Fibroblast of pulmonary artery (primary cell): ENCODE measurements around the gene SAMHD1.
A peak's percentile ranks its signal among the peaks of the same experiment; 100 is the strongest.

Experiments used
- DNase-seq: peaks from one replicate; pipeline ENCODE4 v3.0.0-alpha.2; 2010; ENCODE audit warnings: low read depth
- H3K4me3 ChIP-seq: replicated peaks from 2 replicates; pipeline ENCODE4 v1.5.1; 2011; ENCODE audit warnings: low read depth, mild to moderate bottlenecking, control low read depth, low read length, moderate library complexity
- TF ChIP-seq, protein P1 (sequence below): IDR thresholded peaks from 2 replicates; pipeline ENCODE4 v1.5.1; 2011; ENCODE audit warnings: mild to moderate bottlenecking, control low read depth, low read length, inconsistent platforms; ENCODE audit errors: missing control alignments

Gene SAMHD1

DNA sequence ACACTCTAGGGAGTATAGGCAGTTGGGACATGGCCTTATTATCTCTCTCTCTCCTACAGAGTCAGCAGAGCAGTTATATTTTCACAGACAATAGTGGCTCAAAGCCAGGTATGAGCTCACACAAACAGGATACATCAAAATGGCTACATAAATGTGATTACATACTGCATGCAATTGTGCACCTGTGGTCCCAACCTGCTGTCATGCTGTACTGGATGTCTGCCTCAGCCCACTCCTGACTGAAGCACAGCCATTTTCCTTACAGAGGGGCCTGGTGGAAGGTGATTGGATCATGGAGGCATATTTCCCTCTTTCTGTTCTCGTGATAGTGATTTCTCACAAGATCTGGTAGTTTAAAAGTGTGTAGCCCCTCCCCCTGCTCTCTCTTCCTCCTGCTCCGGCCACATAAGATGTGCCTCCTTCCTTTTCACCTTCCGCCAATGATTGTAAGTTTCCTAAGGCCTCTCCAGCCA, 37.0 kb upstream of the SAMHD1 start:
- H3K4me3 ChIP-seq, result no peak overlapping the region
- TF ChIP-seq, protein P1, sequence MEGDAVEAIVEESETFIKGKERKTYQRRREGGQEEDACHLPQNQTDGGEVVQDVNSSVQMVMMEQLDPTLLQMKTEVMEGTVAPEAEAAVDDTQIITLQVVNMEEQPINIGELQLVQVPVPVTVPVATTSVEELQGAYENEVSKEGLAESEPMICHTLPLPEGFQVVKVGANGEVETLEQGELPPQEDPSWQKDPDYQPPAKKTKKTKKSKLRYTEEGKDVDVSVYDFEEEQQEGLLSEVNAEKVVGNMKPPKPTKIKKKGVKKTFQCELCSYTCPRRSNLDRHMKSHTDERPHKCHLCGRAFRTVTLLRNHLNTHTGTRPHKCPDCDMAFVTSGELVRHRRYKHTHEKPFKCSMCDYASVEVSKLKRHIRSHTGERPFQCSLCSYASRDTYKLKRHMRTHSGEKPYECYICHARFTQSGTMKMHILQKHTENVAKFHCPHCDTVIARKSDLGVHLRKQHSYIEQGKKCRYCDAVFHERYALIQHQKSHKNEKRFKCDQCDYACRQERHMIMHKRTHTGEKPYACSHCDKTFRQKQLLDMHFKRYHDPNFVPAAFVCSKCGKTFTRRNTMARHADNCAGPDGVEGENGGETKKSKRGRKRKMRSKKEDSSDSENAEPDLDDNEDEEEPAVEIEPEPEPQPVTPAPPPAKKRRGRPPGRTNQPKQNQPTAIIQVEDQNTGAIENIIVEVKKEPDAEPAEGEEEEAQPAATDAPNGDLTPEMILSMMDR, result no peak
- DNase-seq, result peak; percentile 83

DNA sequence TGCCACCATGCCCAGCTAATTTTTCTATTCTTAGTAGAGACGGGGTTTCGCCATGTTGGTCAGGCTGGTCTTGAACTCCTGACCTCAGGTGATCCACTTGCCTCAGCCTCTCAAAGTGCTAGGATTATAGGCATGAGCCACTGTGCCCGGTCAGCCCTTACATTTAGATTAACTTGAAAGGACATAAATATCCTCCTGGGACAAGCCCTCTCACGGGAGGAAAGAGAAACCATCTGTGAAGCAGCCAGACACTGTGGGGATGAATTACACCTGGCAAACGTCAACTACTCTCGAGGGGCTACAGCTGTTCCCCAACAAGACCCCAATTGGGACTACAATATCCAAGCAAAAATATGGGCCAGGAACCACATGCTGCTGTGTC, 32.7 kb upstream of the SAMHD1 start:
- no peak overlapping the region for H3K4me3 ChIP-seq
- DNase-seq, result no peak
- TF ChIP-seq, protein P1, result no peak

DNA sequence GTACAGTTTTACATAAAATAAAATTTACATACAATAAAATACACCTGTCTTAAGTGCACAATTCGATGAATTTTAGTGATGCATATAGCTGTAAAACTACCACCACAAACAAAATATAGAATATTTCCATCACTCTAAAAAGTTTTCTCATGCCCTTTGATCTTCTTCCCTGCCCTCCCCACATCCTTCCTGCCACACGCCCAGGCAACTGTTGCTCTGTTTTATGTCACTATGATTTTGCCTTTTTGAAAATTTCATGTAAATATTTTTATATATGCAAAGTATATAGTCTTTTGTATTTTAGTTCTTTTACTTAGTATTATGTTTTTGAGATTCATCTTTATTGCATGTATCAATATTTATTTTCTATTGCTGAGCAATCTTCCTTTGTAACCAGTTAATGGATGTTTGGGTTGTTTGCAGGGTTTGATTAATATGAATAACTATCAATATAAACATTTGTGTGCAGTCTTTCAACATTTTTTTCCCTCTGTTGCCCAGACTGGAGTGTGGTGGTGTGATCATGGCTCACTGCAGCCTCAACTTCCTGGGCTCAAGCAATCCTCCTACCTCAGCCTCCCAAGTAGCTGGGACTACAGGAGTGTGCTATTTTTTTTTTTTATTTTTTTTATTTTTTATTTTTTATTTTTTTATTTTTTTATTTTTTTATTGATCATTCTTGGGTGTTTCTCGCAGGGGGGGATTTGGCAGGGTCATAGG, 23.8 kb upstream of the SAMHD1 start:
- TF ChIP-seq, protein P1, result no peak
- DNase-seq, result no peak
- no peak overlapping the region for H3K4me3 ChIP-seq

DNA sequence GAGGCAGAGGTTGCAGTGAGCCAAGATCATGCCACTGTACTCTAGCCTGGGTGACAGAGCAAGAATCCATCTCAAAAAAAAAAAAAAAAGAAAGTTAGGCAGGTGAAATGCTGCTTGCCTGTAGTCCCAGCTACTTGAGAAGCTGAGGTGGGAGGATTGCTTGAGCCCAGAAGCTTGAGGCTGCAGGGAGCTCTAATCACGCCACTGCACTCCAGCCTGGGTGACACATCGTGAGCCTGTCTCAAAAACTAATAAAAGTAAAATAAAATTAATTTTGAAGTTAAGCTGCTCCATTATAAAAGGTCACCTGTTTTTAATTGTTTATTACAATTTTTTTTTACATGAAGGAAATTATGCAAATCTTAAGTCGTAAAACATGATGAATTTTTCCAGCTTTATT, 23.2 kb upstream of the SAMHD1 start:
- TF ChIP-seq, protein P1, result no peak
- no peak overlapping the region for H3K4me3 ChIP-seq
- no peak for DNase-seq

DNA sequence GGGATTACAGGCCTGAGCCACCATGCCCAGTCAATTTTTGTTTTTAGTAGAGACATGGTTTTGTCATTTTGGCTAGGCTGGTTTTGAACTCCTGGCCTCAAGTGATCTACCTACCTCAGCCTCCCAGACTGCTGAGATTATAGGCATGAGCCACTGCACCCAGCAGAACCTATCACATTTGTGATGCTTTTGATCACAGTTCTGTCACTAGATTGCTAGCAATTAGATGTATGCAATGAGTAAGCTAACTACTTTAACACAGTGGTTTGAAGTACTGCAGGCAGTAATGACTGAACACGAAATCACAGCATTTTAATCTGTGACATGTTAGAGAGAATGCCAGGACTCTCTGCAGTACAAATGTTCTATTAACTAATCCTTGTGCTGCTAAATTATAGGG, 19.6 kb upstream of the SAMHD1 start:
- TF ChIP-seq, protein P1, result no peak
- DNase-seq, result no peak
- H3K4me3 ChIP-seq, result no peak overlapping the region

DNA sequence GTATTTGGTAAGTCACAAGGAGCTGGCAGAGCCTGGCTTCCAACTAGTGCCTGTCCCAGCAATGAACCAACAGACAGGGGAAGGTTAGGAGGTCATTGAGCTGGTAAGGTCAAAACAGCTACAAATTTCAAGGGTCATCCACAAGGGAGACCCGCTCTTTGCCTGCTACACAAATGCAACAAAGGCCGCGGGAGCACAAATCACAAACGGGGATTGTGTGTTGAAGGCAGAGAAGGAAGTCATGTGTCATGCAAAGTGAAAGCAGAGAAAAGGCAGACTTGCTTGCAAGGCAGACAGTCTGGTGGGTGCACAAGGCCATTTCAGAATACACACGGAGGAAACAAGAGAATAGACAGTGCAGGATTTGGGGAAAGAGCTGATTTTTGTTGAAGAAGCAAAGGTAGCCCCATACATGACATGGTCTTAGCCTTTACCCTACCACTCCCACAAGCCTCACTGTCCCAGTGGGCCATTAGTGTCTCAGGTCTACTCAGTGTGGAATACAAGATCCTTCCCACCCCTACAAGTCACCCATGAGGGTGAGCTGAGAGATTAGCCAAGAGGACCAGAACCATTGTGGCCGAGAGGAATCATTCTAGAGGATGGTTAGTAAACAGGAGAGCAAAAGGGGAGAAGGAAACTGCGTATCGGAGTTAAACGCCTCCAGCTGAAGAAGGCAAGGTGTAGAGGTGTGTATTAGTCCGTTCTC, 18.1 kb upstream of the SAMHD1 start:
- no peak for DNase-seq

More for the DNA sequence above, 18.1 kb upstream of the SAMHD1 start:
- TF ChIP-seq, protein P1, result no peak
- H3K4me3 ChIP-seq, result no peak overlapping the region
